Stimulated activated CD8-positive, alpha-beta memory T cell treated with anti-CD3 and anti-CD28 coated beads, Interleukin-7, amount 100 ng/mL, for 1 hour (primary cell): Measurements from ENCODE around the gene RIPK4.

ENCODE experiments used
- DNase-seq, 2 donors: peaks; one replicate each; pipeline ENCODE4 v3.0.0-alpha.2; 2020; ENCODE audit warnings: low read depth in 2 of 2

The RIPK4 gene

GRCh38 chr21:41766883-41767605, at the start of gene RIPK4:
RIPK4 (minus strand) TSS chr21:41767052; CDS start chr21:41767041, 11 bp downstream.
- peak in 1 of 2 donors; percentile 31 for DNase-seq

DNA sequence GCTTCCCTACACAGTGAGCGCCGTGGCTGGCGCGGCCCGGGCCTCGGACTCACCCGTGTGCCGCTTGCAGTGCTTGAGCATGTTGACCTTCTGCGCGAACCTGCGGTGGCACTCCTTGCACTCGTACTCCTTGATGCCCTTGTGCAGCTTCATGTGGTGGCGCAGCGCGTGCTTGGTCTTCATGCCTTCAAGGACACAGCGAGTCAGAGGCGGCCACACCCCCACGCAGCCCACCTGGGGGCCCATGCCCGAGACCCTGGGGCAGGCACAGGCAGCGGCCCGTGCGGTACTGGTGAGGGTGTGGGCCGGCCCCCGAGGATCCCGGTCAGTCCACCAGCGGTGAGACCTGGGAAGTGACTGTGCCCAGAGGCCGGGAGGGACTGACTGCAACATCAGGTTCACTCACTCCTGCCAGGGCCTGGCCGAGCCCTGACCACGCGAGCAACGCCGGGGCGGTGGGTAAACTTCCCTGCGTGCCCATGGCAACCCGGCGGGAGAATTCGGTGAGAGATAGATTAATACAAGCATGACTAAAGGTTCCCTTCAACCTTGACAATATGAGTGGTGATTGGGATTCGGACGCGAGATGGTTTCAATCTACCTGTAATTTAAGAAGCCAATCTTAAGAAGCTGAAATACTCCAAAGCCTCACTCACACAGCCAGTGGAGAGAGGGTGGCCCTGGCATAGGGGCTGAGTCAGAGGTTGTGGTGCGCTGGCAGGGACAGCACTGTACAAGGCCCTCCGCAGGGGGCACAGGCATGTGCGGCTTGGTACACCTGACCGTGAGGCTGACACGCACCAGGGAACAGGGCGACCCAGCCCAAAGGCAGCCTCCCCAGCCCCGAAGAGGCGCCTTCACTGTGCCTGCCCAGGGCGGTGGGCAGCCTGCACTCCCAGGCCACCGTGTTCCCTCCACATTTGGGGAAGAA, 49.1 kb upstream of the RIPK4 start:
- DNase-seq, result no peak

GRCh38 chr21:41813226-41813625, 46.4 kb upstream of the RIPK4 start:
- no peak for DNase-seq

DNA sequence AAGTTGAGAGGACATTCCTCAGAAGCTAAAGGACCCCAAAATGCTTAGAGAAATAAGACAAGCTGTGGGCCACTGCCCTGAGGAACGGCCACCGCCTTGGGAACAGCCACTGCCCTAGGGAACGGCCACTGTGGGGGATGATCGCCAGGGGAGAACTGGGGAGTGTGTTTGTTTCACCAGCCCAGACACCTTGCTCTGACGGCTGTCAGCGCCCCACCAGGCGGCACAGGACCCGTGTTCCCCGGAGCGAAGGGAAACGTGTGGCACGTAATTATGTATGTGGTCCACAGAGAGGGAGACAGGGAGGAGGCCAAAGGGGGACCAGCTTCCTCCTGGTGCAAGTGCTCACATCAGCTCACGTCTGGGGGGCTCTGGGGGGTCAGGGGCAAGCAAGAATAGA, 45.8 kb upstream of the RIPK4 start:
- DNase-seq, result no peak

DNA sequence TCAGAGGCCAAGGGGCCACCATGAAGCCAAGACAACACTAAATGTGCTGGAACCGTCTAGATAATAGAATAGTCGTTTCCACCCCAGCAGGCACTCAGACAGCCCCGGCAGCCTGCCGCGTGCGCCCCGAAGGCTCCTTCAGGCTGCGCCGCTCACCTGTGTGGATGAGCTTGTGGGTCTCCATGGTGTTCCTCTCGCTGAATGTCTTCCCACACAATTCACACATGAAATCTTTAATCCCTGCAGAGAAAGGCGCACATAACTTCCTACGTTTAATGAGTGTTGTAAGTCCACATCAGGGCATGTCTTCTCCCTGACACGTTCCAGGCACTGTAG, 43.7 kb upstream of the RIPK4 start:
- DNase-seq, result no peak

GRCh38 chr21:41809891-41810596, 43.2 kb upstream of the RIPK4 start:
- no peak for DNase-seq

DNA sequence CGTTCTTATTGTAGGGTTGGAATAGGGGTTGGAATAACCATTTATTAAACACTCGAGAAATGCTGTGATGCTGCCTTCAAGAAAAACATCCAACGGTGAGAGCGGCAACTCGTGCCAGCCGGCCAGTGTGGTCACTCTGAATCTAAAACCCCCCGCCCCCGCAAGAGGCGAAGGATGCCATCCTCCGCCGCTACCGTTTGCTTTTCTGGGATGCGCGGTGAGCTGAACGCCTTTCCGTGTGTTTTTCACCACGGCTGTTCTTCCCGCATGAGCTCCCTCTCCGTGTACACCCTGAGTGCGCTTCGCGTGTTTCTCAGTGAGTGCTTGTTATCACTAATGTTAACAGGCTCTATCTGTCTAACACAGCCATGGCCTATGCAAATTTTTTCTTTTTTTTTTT, 42.0 kb upstream of the RIPK4 start:
- no peak for DNase-seq

DNA sequence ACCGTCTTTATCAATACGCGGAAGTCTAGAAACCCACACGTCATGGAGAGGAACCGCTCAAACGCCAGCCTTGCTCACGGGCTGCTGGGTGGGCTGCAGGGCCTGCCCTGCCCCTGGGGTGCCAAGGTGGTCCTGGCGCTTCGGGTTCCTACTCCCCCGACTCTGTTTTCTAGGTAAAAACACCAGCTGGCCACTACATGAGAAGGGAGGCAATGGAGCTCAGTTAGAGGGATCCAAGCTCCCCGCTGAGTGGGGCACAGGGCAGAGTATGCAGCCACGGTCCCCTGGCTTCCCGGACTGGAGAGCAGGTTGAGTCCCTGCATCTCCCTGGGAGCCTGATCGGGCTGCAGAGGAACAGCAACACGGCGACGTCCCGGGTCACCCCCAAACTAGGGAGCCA, 41.2 kb upstream of the RIPK4 start:
- no peak for DNase-seq

GRCh38 chr21:41806773-41807172, 39.9 kb upstream of the RIPK4 start:
- no peak for DNase-seq

GRCh38 chr21:41805643-41806042, 38.8 kb upstream of the RIPK4 start:
- no peak for DNase-seq

- DNase-seq, result no peak
Measured at GRCh38 chr21:41805038-41805437, 38.2 kb upstream of the RIPK4 start.

DNA sequence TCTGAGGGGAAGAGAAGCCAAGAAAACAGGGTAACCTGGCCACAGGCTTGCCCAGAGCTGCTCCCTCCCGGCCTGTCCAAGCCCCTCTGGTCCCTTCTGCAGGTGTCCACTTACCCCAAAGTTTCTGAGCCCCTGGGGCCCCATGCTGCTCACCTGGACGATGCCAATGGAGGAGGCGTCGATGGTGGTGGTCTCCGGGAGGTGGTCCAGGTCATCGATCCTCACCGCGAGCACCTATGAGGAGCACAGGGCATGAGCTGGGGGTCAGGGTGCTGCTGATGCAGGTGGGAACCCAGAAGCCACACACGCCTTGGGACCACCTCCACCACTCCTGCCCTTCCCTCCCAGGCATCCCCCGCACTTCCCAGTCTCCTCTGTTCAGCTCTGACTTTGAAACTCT, 37.5 kb upstream of the RIPK4 start:
- no peak for DNase-seq

- DNase-seq, result no peak
Measured at GRCh38 chr21:41803316-41803715, 36.5 kb upstream of the RIPK4 start.

DNA sequence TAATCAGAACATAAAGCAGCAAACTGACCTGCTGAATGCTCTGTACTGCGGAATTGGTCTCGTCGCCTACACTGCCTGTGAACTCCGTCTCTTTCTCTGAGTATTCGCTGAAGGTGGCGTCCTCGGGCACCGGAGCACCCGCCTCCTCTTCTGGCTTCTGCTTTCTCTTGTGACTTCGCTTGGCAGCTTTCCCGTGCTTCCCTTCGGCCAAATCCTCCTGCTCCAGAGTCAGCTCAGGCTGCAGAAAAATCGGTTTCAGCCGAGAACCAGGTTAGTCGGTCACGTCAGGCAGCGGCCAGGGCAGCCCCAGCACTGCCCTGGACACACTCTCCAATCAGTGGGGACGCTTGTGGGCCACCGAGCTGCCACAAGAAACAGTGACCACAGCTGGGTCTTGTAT, 35.8 kb upstream of the RIPK4 start:
- no peak for DNase-seq

DNA sequence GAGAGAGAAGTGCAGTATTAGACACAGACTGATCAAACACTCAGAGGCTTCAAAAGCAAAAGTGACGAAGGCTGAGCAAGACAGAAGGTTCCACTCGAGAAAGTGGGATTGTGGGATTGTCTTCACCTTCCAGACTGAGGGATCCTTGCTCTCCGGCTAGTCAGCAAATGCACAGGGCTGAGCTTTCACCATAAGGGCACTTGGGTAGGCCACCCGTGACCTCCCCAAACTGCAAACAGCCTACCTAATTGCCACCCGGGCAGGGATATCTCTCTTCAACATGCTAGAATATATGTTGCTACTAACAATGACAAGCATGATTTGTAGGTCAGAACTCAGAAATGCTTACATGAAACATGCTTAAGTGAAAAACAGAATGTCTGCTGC, 35.3 kb upstream of the RIPK4 start:
- DNase-seq, result no peak

GRCh38 chr21:41801321-41802197, 34.7 kb upstream of the RIPK4 start:
- no peak for DNase-seq

DNA sequence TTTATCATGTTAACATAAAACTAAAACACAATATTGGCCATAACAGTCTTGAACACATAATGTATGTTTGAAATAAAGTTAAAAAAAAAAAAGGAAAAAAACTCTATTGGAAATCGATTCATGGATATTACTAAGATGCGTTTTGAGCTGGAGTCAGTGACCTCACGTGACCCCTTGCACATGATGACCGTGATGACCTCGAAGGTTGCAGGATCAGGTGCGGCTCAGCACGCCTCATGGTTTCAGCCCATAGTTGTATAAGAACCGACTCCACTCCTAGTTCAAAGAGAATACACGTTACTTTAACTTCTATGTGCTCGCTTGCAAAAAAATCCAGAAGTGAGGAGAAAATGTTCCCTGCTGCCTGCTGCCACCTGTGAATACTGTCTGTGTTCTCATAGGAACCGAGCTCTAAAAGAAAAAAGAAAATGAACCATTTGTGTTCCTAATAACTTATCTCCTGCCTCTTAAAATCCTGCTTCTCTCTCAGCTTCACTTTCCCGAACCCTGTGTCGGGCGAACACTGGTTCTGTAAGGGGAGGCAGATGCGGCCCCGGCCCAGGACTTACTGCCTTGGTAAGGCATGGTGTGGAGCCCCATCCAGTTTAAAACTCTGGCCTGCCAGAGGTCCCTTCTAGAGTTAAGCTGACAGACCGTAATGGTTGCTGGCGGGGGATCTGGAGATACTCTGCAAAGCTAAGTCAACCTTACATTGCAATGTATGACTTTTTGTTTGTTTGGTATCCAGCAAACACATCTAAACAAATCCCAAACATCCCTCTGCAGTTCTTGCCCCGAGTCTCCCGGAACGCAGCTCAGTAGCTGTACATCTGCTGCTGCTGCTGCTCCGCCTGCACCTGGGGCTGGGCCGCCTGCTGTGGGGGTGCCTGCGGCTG, 33.8 kb upstream of the RIPK4 start:
- DNase-seq, result no peak

DNA sequence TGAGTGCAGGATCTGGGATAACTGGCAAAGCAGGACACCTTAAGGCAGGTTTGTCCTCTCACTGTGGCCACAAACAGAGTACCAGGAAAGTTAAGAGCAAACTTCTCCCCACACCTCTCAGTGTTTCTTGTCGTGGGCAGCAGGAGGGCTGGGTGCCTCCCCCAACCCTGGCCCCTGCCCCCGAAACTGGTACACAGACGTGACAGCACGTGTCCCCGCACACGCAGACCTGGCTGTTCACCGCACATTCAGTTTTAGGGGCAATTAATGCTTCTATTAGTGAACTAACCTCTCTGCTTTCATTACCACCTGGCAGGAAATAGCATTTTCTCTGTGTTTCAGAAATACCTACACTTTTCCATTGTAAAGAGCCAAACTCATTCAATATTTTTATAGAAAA, 32.9 kb upstream of the RIPK4 start:
- DNase-seq, result no peak

GRCh38 chr21:41798326-41798725, 31.5 kb upstream of the RIPK4 start:
- DNase-seq, result no peak

GRCh38 chr21:41796476-41797080, 29.7 kb upstream of the RIPK4 start:
- no peak for DNase-seq
